Endothelial cell of umbilical vein (primary cell): ENCODE results near the gene FZR1.

ENCODE experiments used
- CTCF ChIP-seq, 2 donors: IDR thresholded peaks; 1 replicate in 1 of 2; 2 replicates in 1 of 2; pipeline ENCODE4 v1.5.1; 2011; ENCODE audit warnings: low read length in 2 of 2, mild to moderate bottlenecking in 2 of 2, moderate library complexity in 2 of 2, control low read depth in 1 of 2, inconsistent platforms in 1 of 2, low read depth in 1 of 2; ENCODE audit not compliant: insufficient read depth in 1 of 2; ENCODE audit errors: extremely low read depth in 1 of 2
- JUN ChIP-seq: IDR thresholded peaks from 2 replicates; pipeline ENCODE4 v1.6.1; 2011; ENCODE audit warnings: borderline replicate concordance, low read depth; ENCODE audit not compliant: insufficient read length, insufficient read depth
- MAX ChIP-seq: IDR thresholded peaks from 2 replicates; pipeline ENCODE4 v1.6.1; 2011; ENCODE audit not compliant: insufficient read depth, insufficient read length
- POLR2A ChIP-seq: IDR thresholded peaks from 2 replicates; pipeline ENCODE4 v1.6.1; 2012; ENCODE audit warnings: low read depth, mild to moderate bottlenecking, control low read depth, low read length

GRCh38 chr19:3556978-3557460, 50.9 kb downstream of the FZR1 start:
- TF ChIP-seq JUN = no peak
- TF ChIP-seq CTCF (IDR thresholded peaks at IDR 0.05; ENCODE audit: extremely low read depth in 1 of 2, insufficient read depth in 1 of 2, low read depth in 1 of 2, low read length in 2 of 2) = peak in 1 of 2 donors; percentile 0
- no peak for TF ChIP-seq POLR2A
- no peak for TF ChIP-seq MAX
